IMR-90 (cell line): ENCODE results near the gene GPR108. TPM values are rescaled to one million over a fixed set of nuclear protein-coding genes. Genes with fewer than 3 reads are reported as not detected.

Experiments
- ATAC-seq: fragments of 200-7000 bp; cut with Tn5 transposase; 2 replicates; pipeline ENCODE4 v1.9.1; 2020; ENCODE audit warnings: low read depth, mild to moderate bottlenecking, moderate library complexity
- BruUV-seq: library from RNA; stranded (reverse); fragments of 400-500 nt; replicated peaks from 2 replicates; lab custom pipeline; 2021; lab: Mats Ljungman, UMichigan
- CTCF ChIA-PET: fragments of 300-600 bp; formaldehyde crosslinking; extraction: SDS; loops from one replicate; lab custom pipeline; 2021; ENCODE audit warnings: antibody characterized with exemption; lab: Yijun Ruan, JAX
- POLR2A ChIA-PET: fragments of 300-600 bp; sonication (Branson Sonifier 250); formaldehyde crosslinking; loops from one replicate; lab custom pipeline; 2022; ENCODE audit warnings: antibody characterized with exemption; ENCODE audit not compliant: unreplicated experiment; lab: Charles Lee
- DNase-seq: peaks from one replicate; pipeline ENCODE4 v3.0.0; 2013
- H2AFZ ChIP-seq: replicated peaks from 2 replicates; pipeline ENCODE3; 2013; ENCODE audit warnings: low read length, mild to moderate bottlenecking; ENCODE audit not compliant: poor library complexity
- H2AK5ac ChIP-seq: 2 replicates; pipeline ENCODE4 v1.6.1; 2013; ENCODE audit warnings: low read depth, low read length, inconsistent platforms
- H2AK9ac ChIP-seq: replicated peaks from 2 replicates; pipeline ENCODE3; 2013; ENCODE audit warnings: mild to moderate bottlenecking, low read depth, low read length, moderate library complexity; ENCODE audit not compliant: poor library complexity
- H2BK120ac ChIP-seq: 2 replicates; pipeline ENCODE4 v1.6.1; 2013; ENCODE audit warnings: low read depth, low read length, inconsistent platforms
- H2BK15ac ChIP-seq: 3 replicates; pipeline ENCODE4 v1.6.1; 2013; ENCODE audit warnings: low read depth, low read length, inconsistent platforms
- H2BK20ac ChIP-seq: 2 replicates; pipeline ENCODE4 v1.6.1; 2013; ENCODE audit warnings: low read depth, mild to moderate bottlenecking, inconsistent platforms, low read length, moderate library complexity
- H2BK5ac ChIP-seq: 2 replicates; pipeline ENCODE4 v1.6.1; 2013; ENCODE audit warnings: mild to moderate bottlenecking, low read depth, low read length, inconsistent platforms; ENCODE audit not compliant: poor library complexity, severe bottlenecking
- H3K14ac ChIP-seq: replicated peaks from 2 replicates; pipeline ENCODE4 v1.6.1; 2013; ENCODE audit warnings: low read depth, low read length, inconsistent platforms
- H3K18ac ChIP-seq: 2 replicates; pipeline ENCODE4 v1.6.1; 2013; ENCODE audit warnings: low read depth, low read length, control low read depth
- H3K23ac ChIP-seq: 2 replicates; pipeline ENCODE4 v1.6.1; 2013; ENCODE audit warnings: low read depth, low read length, inconsistent platforms
- H3K27ac ChIP-seq: 2 replicates; pipeline ENCODE4 v1.5.1; 2013; ENCODE audit warnings: mild to moderate bottlenecking, control low read depth, low read length; ENCODE audit not compliant: insufficient read depth
- H3K27me3 ChIP-seq: 2 replicates; pipeline ENCODE4 v1.6.1; 2013; ENCODE audit warnings: low read length; ENCODE audit not compliant: control insufficient read depth, insufficient read depth
- H3K36me3 ChIP-seq: 2 replicates; pipeline ENCODE4 v1.6.1; 2013; ENCODE audit warnings: low read length, mixed read lengths; ENCODE audit not compliant: control insufficient read depth, insufficient read depth
- H3K4ac ChIP-seq: 2 replicates; pipeline ENCODE4 v1.6.1; 2013; ENCODE audit warnings: low read depth, low read length, inconsistent platforms
- H3K4me1 ChIP-seq: 2 replicates; pipeline ENCODE4 v1.6.1; 2013; ENCODE audit warnings: low read length, mixed read lengths; ENCODE audit not compliant: control insufficient read depth, insufficient read depth
- H3K4me2 ChIP-seq: 2 replicates; pipeline ENCODE4 v1.6.1; 2013; ENCODE audit warnings: low read depth, mild to moderate bottlenecking, control low read depth, low read length, moderate library complexity
- H3K4me3 ChIP-seq: 2 replicates; pipeline ENCODE4 v1.5.1; 2013; ENCODE audit warnings: low read depth, mild to moderate bottlenecking, control low read depth, low read length, moderate library complexity; ENCODE audit not compliant: insufficient read depth
- H3K56ac ChIP-seq: 2 replicates; pipeline ENCODE4 v1.6.1; 2013; ENCODE audit warnings: low read length, inconsistent platforms; ENCODE audit not compliant: insufficient read depth; ENCODE audit errors: extremely low read depth
- H3K79me1 ChIP-seq, 2 experiments: 2 replicates each; pipeline ENCODE4 v1.6.1; 2013; ENCODE audit warnings: low read length in 2 of 2, inconsistent platforms in 1 of 2, low read depth in 1 of 2
- H3K9ac ChIP-seq: 2 replicates; pipeline ENCODE4 v1.6.1; 2013; ENCODE audit warnings: low read depth, low read length, control low read depth
- H3K9me1 ChIP-seq: 2 replicates; pipeline ENCODE4 v1.6.1; 2013; ENCODE audit warnings: low read length, inconsistent platforms; ENCODE audit not compliant: insufficient read depth
- H3K9me3 ChIP-seq: 2 replicates; pipeline ENCODE4 v1.6.1; 2013; ENCODE audit warnings: low read length; ENCODE audit not compliant: control insufficient read depth, insufficient read depth
- H4K20me1 ChIP-seq: 2 replicates; pipeline ENCODE4 v1.6.1; 2013; ENCODE audit warnings: low read length, inconsistent platforms; ENCODE audit not compliant: insufficient read depth
- H4K5ac ChIP-seq: 2 replicates; pipeline ENCODE4 v1.6.1; 2013; ENCODE audit warnings: mild to moderate bottlenecking, low read depth, low read length, control low read depth
- H4K8ac ChIP-seq, 2 experiments: 2 replicates each; pipeline ENCODE4 v1.6.1; 2013; ENCODE audit warnings: low read depth in 2 of 2, low read length in 2 of 2, control low read depth in 1 of 2, inconsistent platforms in 1 of 2
- H4K91ac ChIP-seq: 2 replicates; pipeline ENCODE4 v1.6.1; 2013; ENCODE audit warnings: low read depth, low read length, inconsistent platforms; ENCODE audit not compliant: insufficient read depth
- BHLHE40 ChIP-seq: fragments of 150-350 bp; IDR thresholded peaks from 2 replicates; pipeline ENCODE4 v1.6.1; 2016; ENCODE audit warnings: mild to moderate bottlenecking, low read depth, low read length
- CEBPB ChIP-seq: IDR thresholded peaks from 2 replicates; pipeline ENCODE4 v1.6.1; 2012; ENCODE audit warnings: low read depth, low read length, improper control_type of control experiment
- CHD1 ChIP-seq: IDR thresholded peaks from 2 replicates; pipeline ENCODE4 v1.6.1; 2012; ENCODE audit warnings: low read depth, low read length, improper control_type of control experiment
- CTCF ChIP-seq: conservative IDR thresholded peaks from 2 replicates; pipeline ENCODE4 v1.5.1; 2012; ENCODE audit warnings: mild to moderate bottlenecking, low read depth, low read length, improper control_type of control experiment
- MAFK ChIP-seq: IDR thresholded peaks from 2 replicates; pipeline ENCODE4 v1.6.1; 2012; ENCODE audit warnings: low read depth, low read length, improper control_type of control experiment
- MAZ ChIP-seq: IDR thresholded peaks from 2 replicates; pipeline ENCODE4 v1.6.1; 2012; ENCODE audit warnings: low read depth, mild to moderate bottlenecking, low read length, improper control_type of control experiment, moderate library complexity, borderline replicate concordance
- MXI1 ChIP-seq: IDR thresholded peaks from 2 replicates; pipeline ENCODE4 v1.6.1; 2012; ENCODE audit warnings: low read depth, mild to moderate bottlenecking, low read length, moderate library complexity, borderline replicate concordance
- NFE2L2 ChIP-seq: fragments of 150-350 bp; IDR thresholded peaks from 2 replicates; pipeline ENCODE4 v1.6.1; 2016; ENCODE audit warnings: low read depth, mild to moderate bottlenecking, low read length
- POLR2A ChIP-seq: IDR thresholded peaks from 2 replicates; pipeline ENCODE4 v1.6.1; 2012; ENCODE audit warnings: mild to moderate bottlenecking, low read depth, low read length
- RAD21 ChIP-seq: IDR thresholded peaks from 2 replicates; pipeline ENCODE4 v1.6.1; 2012; ENCODE audit warnings: low read length, improper control_type of control experiment
- RCOR1 ChIP-seq: IDR thresholded peaks from 2 replicates; pipeline ENCODE4 v1.6.1; 2012; ENCODE audit warnings: mild to moderate bottlenecking, low read length, improper control_type of control experiment; ENCODE audit not compliant: insufficient replicate concordance
- RFX5 ChIP-seq: IDR thresholded peaks from 2 replicates; pipeline ENCODE4 v1.8.0; 2012; ENCODE audit warnings: low read depth, mild to moderate bottlenecking, low read length, moderate library complexity
- SMC3 ChIP-seq: fragments of 150-350 bp; IDR thresholded peaks from 2 replicates; pipeline ENCODE4 v1.6.1; 2016; ENCODE audit warnings: low read depth, mild to moderate bottlenecking, antibody characterized with exemption, low read length, moderate library complexity
- USF2 ChIP-seq: fragments of 150-350 bp; IDR thresholded peaks from 2 replicates; pipeline ENCODE4 v1.6.1; 2017; ENCODE audit warnings: mild to moderate bottlenecking, antibody characterized with exemption, low read length, low read depth
- WGBS, 2 experiments: methylation state at CpG; one replicate each; pipeline versions ENCODE4 v1.1.5 to v1.1.7; 2013; ENCODE audit warnings: missing lambda C conversion rate in 2 of 2; ENCODE audit not compliant: insufficient read length in 1 of 2; ENCODE audit errors: extremely low coverage in 2 of 2; 5-methylcytosine and 5-hydroxymethylcytosine counted together
- dilution Hi-C: fragments of 300-500 bp; cut with HindIII; formaldehyde crosslinking; loops from one replicate; pipeline ENCODE4 v1.14.3; 2018; ENCODE audit warnings: low sequenced_read_pairs; ENCODE audit not compliant: unreplicated experiment
- in situ Hi-C: fragments of 300-500 bp; cut with MboI; formaldehyde crosslinking; loops from 3 replicates; pipeline ENCODE4 v1.14.3; 2019; ENCODE audit warnings: low sequenced_read_pairs, inconsistent platforms, mixed read lengths
- intact Hi-C: fragments of 100-400 bp; cut with micrococcal nuclease; formaldehyde crosslinking; loops from 2 replicates; pipeline ENCODE4 v1.10.0; 2022
- polyA plus RNA-seq, 3 experiments: library from polyadenylated mRNA; depleted of rRNA; stranded (reverse); fragments of >200 nt; gene quantifications; 2 replicates each; pipeline ENCODE4 v1.2.3, GENCODE V29; 2012; ENCODE audit warnings: low replicate concordance in 1 of 3
- total RNA-seq: library from RNA; depleted of rRNA; stranded (reverse); fragments of >200 nt; gene quantifications from 2 replicates; pipeline ENCODE4 v1.2.3, GENCODE V29; 2012
- TF ChIP-seq, protein P1 (sequence below): fragments of 150-350 bp; IDR thresholded peaks from 2 replicates; pipeline ENCODE4 v1.6.1; 2016; ENCODE audit warnings: low read depth, mild to moderate bottlenecking, low read length, moderate library complexity, borderline replicate concordance

The GPR108 gene
- total and polyA plus RNA-seq, 2 of the 4 experiments (the other 2 are of a cell fraction): 28.0 to 38.9 TPM

- no peak overlapping the region for H2AK5ac ChIP-seq
- H2BK15ac ChIP-seq: no peak overlapping the region
- no peaks in the 10 kb centered on the region for H3K27me3 ChIP-seq
- H4K20me1 ChIP-seq: no peaks in the 10 kb centered on the region
- H2AK9ac ChIP-seq: no peak overlapping the region
- H2AFZ ChIP-seq: no peak overlapping the region
- no peaks in the 10 kb centered on the region for H3K79me1 ChIP-seq
- no peak overlapping the region for H3K9ac ChIP-seq
- no peaks in the 10 kb centered on the region for H3K4me1 ChIP-seq
- ChIA-PET POLR2A (no interaction called here), CTCF (no interaction called here)
- no peak overlapping the region for H4K5ac ChIP-seq
- no peak overlapping the region for H2BK5ac ChIP-seq
- no peak overlapping the region for H3K4me2 ChIP-seq
- no peak overlapping the region for H2BK20ac ChIP-seq
- no peak overlapping the region for H3K18ac ChIP-seq
- no peak overlapping the region for H3K23ac ChIP-seq
- H3K36me3 ChIP-seq: no peaks in the 10 kb centered on the region
- DNase-seq (no peak), ATAC-seq (no peak)
- BruUV-seq: no TSS peak
- H4K91ac ChIP-seq: no peak overlapping the region
- H4K8ac ChIP-seq: no peak overlapping the region
- H2BK120ac ChIP-seq: no peak overlapping the region
- in situ Hi-C loops (no loop called here), dilution Hi-C loops (no loop called here), intact Hi-C loops (no loop called here)
- WGBS, 2 experiments: 20% methylated on average over 2 of the region's 8 CpGs; no CpG with 5 or more reads in 1 of the 2 experiments
- no peaks in the 10 kb centered on the region for H3K9me3 ChIP-seq
- no peak overlapping the region for H3K14ac ChIP-seq
- no peak overlapping the region for H3K27ac ChIP-seq
- no peak overlapping the region for H3K56ac ChIP-seq
- no peak overlapping the region for H3K4ac ChIP-seq
- no peak overlapping the region for H3K4me3 ChIP-seq
- no peak for TF ChIP-seq MAFK
- TF ChIP-seq RCOR1: no peak
- no peak for TF ChIP-seq RFX5
- no peak for TF ChIP-seq CTCF
- no peak for TF ChIP-seq RAD21
- no peak for TF ChIP-seq USF2
- TF ChIP-seq, protein P1, sequence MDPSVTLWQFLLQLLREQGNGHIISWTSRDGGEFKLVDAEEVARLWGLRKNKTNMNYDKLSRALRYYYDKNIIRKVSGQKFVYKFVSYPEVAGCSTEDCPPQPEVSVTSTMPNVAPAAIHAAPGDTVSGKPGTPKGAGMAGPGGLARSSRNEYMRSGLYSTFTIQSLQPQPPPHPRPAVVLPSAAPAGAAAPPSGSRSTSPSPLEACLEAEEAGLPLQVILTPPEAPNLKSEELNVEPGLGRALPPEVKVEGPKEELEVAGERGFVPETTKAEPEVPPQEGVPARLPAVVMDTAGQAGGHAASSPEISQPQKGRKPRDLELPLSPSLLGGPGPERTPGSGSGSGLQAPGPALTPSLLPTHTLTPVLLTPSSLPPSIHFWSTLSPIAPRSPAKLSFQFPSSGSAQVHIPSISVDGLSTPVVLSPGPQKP: no peak
- no peak for TF ChIP-seq BHLHE40
- no peak for TF ChIP-seq SMC3
- no peak for TF ChIP-seq MAZ
- no peak for TF ChIP-seq CEBPB
- TF ChIP-seq POLR2A: no peak
- no peak for TF ChIP-seq CHD1
- no peak for TF ChIP-seq MXI1
- no peak for TF ChIP-seq NFE2L2
- no peaks in the 10 kb centered on the region for H3K9me1 ChIP-seq
Observed at GRCh38 chr19:6773323-6773931, 36.0 kb upstream of the GPR108 start.
